Upper lobe of left lung (tissue), 6 donors: ENCODE results near the gene MYB. TPM values are rescaled to one million over a fixed set of nuclear protein-coding genes. Genes with fewer than 3 reads are reported as not detected.

Source experiments
- ATAC-seq, 2 donors: fragments of 200-7000 bp; cut with Tn5 transposase; one replicate each; pipeline ENCODE4 v1.9.1; 2022; ENCODE audit warnings: mild to moderate bottlenecking in 2 of 2, moderate library complexity in 2 of 2; ENCODE audit not compliant: low FRiP score in 2 of 2
- DNase-seq, 2 donors: peaks; one replicate each; pipeline ENCODE4 v3.0.0-alpha.2; 2019 to 2020
- H3K27ac ChIP-seq, 4 donors: fragments of 200-600 bp; sonication (generic); one replicate each; pipeline ENCODE4 v1.5.1; 2016 to 2019
- H3K27me3 ChIP-seq, 4 donors: fragments of 200-600 bp; sonication (generic); one replicate each; pipeline ENCODE4 v1.5.1; 2017 to 2019
- H3K36me3 ChIP-seq, 4 donors: fragments of 200-600 bp; sonication (generic); one replicate each; pipeline ENCODE4 v1.5.1; 2016 to 2019
- H3K4me1 ChIP-seq, 4 donors: fragments of 200-600 bp; sonication (generic); one replicate each; pipeline ENCODE4 v1.5.1; 2018 to 2019
- H3K4me3 ChIP-seq, 4 donors: fragments of 200-600 bp; sonication (generic); one replicate each; pipeline ENCODE4 v1.5.1; 2017 to 2019; ENCODE audit warnings: mild to moderate bottlenecking in 2 of 4, moderate library complexity in 1 of 4
- H3K9me3 ChIP-seq, 4 donors: fragments of 200-600 bp; sonication (generic); one replicate each; pipeline ENCODE4 v1.5.1; 2018 to 2019
- EP300 ChIP-seq, 4 donors: sonication (generic); formaldehyde crosslinking; IDR thresholded peaks; one replicate each; pipeline ENCODE4 v1.5.1; 2017; ENCODE audit warnings: antibody characterized with exemption in 4 of 4, control low read depth in 2 of 4
- POLR2A ChIP-seq, 4 donors: fragments of 450-650 bp; IDR thresholded peaks; one replicate each; pipeline ENCODE4 v1.5.1; 2016 to 2017; ENCODE audit warnings: antibody characterized with exemption in 4 of 4, mild to moderate bottlenecking in 2 of 4
- POLR2AphosphoS5 ChIP-seq, 2 donors: sonication (generic); formaldehyde crosslinking; IDR thresholded peaks; one replicate each; pipeline ENCODE4 v1.5.1; 2017; ENCODE audit warnings: antibody characterized with exemption in 2 of 2
- whole genome bisulfite sequencing, 2 donors: methylation state at CpG; one replicate each; pipeline ENCODE4 v1.1.5; 2017 to 2018; 5-methylcytosine and 5-hydroxymethylcytosine counted together
- total RNA-seq, 6 donors: library from RNA; depleted of rRNA in 4 of 6; stranded (reverse); fragments of >200 nt in 4 of 6; gene quantifications; one replicate each; pipeline versions ENCODE4 v1.1.0 to v1.2.1, GENCODE V29; 2016 to 2021
- TF ChIP-seq, protein P1 (sequence below), 6 experiments: fragments of 450-650 bp in 4 of 6; fragments of 200-600 bp in 2 of 6; sonication (generic) in 2 of 6; IDR thresholded peaks; one replicate each; pipeline ENCODE4 v1.5.1; 2016 to 2019; ENCODE audit warnings: antibody characterized with exemption in 6 of 6
- donor health status: DM: no; HTN: no; CAD: no; lungs with moderate emphysema.
- donor health status: DM: no; HTN: yes; CAD: no; lungs with severe emphysema.

Gene MYB
- total RNA-seq, 6 donors from 2014 or later, result 1.9 to 17.2 (median 4.7) TPM

DNA sequence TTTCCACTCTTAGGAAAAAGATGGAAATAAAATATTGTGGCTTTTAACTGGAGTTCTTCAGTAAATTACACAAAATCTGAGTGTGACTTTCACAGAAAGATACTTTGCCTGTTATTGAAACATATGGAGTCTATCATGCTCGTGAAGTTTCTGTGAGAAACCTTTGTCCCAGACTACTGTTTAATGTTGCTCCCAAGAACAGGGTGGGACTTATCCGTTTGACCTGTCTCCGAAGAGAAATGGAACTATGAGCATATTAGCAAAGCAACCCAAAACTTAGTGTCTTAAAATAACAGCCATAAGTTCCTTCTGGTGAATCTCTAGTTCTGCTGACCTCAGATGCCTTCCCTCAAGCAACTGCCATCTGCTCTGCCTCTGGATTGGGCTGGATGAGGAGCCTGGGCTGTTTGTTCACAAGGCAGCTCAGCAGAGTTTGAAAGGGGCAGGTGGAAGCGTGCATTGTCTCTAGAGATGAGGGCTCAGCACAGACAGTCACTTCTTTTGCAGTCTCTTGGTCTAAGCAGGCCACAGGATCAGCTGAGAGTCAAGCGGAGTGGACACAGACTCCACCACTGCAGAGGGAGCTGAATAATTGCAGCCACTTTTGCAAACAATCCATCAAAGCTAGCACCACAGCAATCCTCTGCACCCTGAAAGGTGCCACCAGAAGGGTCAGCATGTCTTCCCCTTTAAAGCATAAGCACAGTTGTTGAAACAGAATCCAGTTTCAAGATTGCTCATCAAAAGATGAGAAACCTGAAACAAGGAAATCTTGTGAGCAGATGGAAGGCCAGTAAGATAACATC lies 52.8 kb downstream of the MYB start:
- H3K9me3 ChIP-seq, result no peaks in the 10 kb centered on the region
- no peaks in the 10 kb centered on the region for H3K36me3 ChIP-seq
- H3K27ac ChIP-seq, result no peak overlapping the region
- DNase-seq, result no peak
- no peak for ATAC-seq
- 46 to 79% methylated on average over 3 to 5 of the region's 5 CpGs for WGBS, 2 donors
- TF ChIP-seq EP300 (IDR thresholded peaks at IDR 0.05) (no peak), POLR2A (IDR thresholded peaks at IDR 0.05) (no peak), POLR2AphosphoS5 (IDR thresholded peaks at IDR 0.05) (no peak)
- TF ChIP-seq, protein P1, sequence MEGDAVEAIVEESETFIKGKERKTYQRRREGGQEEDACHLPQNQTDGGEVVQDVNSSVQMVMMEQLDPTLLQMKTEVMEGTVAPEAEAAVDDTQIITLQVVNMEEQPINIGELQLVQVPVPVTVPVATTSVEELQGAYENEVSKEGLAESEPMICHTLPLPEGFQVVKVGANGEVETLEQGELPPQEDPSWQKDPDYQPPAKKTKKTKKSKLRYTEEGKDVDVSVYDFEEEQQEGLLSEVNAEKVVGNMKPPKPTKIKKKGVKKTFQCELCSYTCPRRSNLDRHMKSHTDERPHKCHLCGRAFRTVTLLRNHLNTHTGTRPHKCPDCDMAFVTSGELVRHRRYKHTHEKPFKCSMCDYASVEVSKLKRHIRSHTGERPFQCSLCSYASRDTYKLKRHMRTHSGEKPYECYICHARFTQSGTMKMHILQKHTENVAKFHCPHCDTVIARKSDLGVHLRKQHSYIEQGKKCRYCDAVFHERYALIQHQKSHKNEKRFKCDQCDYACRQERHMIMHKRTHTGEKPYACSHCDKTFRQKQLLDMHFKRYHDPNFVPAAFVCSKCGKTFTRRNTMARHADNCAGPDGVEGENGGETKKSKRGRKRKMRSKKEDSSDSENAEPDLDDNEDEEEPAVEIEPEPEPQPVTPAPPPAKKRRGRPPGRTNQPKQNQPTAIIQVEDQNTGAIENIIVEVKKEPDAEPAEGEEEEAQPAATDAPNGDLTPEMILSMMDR (IDR thresholded peaks at IDR 0.05), result no peak
- no peaks in the 10 kb centered on the region for H3K27me3 ChIP-seq
- no peak overlapping the region for H3K4me3 ChIP-seq
- H3K4me1 ChIP-seq, result no peaks in the 10 kb centered on the region

DNA sequence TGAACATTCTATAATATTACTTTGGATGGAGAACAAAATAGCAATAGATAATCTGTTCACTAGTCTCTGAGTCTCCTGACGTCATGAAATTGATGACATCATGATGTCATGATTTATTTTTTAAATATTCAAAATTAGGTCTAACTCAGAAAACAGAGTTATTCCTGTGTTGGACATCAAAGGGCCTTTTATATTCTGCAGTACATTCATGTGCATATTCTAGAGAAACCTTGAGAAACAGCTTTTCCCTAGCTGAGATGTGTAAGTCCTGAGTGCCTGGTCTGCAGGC lies 53.3 kb downstream of the MYB start:
- Histone ChIP-seq H3K4me3 (no peak overlapping the region), H3K27me3 (no peaks in the 10 kb centered on the region), H3K9me3 (no peaks in the 10 kb centered on the region), H3K36me3 (no peaks in the 10 kb centered on the region), H3K27ac (no peak overlapping the region), H3K4me1 (no peaks in the 10 kb centered on the region)
- no peak for DNase-seq
- WGBS, 2 donors, result 66 to 70% methylated on average over 1 of the region's 1 CpG
- no peak for ATAC-seq
- TF ChIP-seq, protein P1 (IDR thresholded peaks at IDR 0.05), result no peak
- TF ChIP-seq POLR2A (IDR thresholded peaks at IDR 0.05) (no peak), EP300 (IDR thresholded peaks at IDR 0.05) (no peak), POLR2AphosphoS5 (IDR thresholded peaks at IDR 0.05) (no peak)

DNA sequence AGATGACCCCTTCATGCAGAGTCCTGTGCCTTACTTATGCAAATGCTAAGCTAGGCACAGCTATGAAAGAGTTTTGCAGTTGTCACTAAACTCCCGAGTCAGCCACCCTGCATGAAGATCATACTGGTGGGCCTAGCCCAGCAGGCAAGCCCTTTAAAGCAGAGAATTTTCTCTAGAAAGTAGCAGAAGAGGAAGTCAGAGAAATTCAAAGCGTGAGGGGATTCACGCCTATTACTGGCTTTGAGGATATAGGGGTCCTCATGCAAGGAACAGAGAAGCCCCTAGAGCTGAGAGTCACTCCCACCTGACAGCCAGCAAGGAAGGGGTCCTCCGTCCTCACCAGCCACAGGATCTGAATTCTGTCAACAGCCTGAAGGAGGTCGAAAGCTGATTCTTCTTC lies 54.6 kb downstream of the MYB start:
- WGBS, 2 donors, result 84 to 88% methylated on average over 3 to 5 of the region's 5 CpGs
- no peak for TF ChIP-seq EP300 (IDR thresholded peaks at IDR 0.05)
- TF ChIP-seq POLR2AphosphoS5 (IDR thresholded peaks at IDR 0.05), result no peak
- no peak for TF ChIP-seq POLR2A (IDR thresholded peaks at IDR 0.05)
- TF ChIP-seq, protein P1 (IDR thresholded peaks at IDR 0.05), result no peak

DNA sequence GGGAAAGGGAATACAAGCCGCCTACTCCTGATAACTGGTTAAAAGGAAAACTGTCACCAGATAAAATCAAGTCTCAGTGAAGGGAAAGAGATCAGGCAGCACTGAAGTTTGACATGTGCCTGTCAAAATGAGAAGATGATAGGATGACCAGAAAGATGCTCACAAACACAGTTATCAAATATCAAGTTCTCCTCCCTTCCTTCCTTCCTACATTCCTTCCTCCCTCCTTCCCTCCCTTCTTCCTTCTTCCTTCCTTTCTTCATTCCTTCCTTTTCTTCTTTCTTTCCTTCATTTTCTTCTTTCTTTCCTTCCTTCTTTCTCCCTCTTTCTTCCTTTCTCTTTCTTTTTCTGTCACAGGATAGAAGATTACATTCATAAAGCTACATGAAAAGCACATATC lies 55.2 kb downstream of the MYB start:
- no peaks in the 10 kb centered on the region for H3K4me1 ChIP-seq
- no peak overlapping the region for H3K4me3 ChIP-seq
- H3K27me3 ChIP-seq, result no peaks in the 10 kb centered on the region
- no peaks in the 10 kb centered on the region for H3K36me3 ChIP-seq
- H3K9me3 ChIP-seq, result no peaks in the 10 kb centered on the region
- 84 to 88% methylated on average over 1 of the region's 1 CpG for WGBS, 2 donors
- DNase-seq (no peak), ATAC-seq (no peak)
- TF ChIP-seq, protein P1 (IDR thresholded peaks at IDR 0.05), result no peak
- no peak for TF ChIP-seq EP300 (IDR thresholded peaks at IDR 0.05)
- TF ChIP-seq POLR2A (IDR thresholded peaks at IDR 0.05), result no peak
- no peak for TF ChIP-seq POLR2AphosphoS5 (IDR thresholded peaks at IDR 0.05)
- H3K27ac ChIP-seq, result no peak overlapping the region

More for the DNA sequence above, 54.6 kb downstream of the MYB start:
- Histone ChIP-seq H3K27ac (no peak overlapping the region), H3K9me3 (no peaks in the 10 kb centered on the region), H3K36me3 (no peaks in the 10 kb centered on the region), H3K4me1 (no peaks in the 10 kb centered on the region), H3K27me3 (no peaks in the 10 kb centered on the region), H3K4me3 (no peak overlapping the region)
- ATAC-seq (no peak), DNase-seq (no peak)

DNA sequence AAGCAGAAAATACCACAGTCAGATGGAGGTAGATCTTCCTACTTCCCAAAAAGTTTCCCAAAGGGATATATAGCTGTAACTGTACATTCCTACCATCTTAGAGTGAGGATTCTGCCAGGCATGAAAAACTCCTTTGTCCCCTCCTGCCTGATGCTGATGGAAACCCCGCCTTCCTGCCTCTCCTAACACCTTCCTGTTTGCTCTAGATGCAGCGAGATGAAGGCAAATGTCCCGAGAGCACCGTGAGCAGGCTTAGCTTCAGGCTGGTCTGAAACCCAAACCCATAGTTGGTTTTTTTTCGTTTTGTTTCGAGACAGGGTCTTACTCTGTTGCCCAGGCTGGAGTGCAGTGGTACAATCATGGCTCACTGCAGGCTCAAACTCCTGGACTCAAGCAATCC lies 55.6 kb downstream of the MYB start:
- Histone ChIP-seq H3K9me3 (no peaks in the 10 kb centered on the region), H3K4me3 (no peak overlapping the region), H3K36me3 (no peaks in the 10 kb centered on the region), H3K4me1 (no peaks in the 10 kb centered on the region), H3K27me3 (no peaks in the 10 kb centered on the region), H3K27ac (no peak overlapping the region)
- no peak for DNase-seq
- TF ChIP-seq EP300 (IDR thresholded peaks at IDR 0.05) (no peak), POLR2A (IDR thresholded peaks at IDR 0.05) (no peak), POLR2AphosphoS5 (IDR thresholded peaks at IDR 0.05) (no peak)
- TF ChIP-seq, protein P1 (IDR thresholded peaks at IDR 0.05), result no peak
- WGBS, 2 donors, result 51 to 63% methylated on average over 6 of the region's 6 CpGs
- no peak for ATAC-seq
